Measurements from ENCODE around the gene LBX2.

Gene LBX2

GRCh38 chr2:74505448-74506246, 6.2 kb upstream of the LBX2 start:
- DNase-seq, result no peak

DNA sequence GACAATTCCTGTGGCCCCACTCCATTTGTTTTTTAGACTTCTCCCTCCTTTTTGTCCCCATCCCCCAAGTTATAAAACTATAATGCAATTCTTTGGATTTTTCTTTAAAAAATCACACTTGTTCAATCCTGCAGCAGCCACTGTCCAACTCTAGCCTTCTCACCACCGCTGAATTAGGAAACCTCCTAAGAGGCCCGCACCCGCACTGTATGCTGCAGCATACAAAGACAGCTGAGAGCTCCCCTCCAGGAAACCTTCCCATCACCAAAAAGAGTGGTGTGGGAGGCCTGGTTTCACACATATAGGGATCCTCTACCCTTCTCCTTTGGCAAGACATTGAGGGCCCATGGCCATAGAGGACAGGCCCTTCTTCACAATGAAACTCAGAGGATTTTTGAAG, 5.2 kb upstream of the LBX2 start:
- no peak for DNase-seq

DNA sequence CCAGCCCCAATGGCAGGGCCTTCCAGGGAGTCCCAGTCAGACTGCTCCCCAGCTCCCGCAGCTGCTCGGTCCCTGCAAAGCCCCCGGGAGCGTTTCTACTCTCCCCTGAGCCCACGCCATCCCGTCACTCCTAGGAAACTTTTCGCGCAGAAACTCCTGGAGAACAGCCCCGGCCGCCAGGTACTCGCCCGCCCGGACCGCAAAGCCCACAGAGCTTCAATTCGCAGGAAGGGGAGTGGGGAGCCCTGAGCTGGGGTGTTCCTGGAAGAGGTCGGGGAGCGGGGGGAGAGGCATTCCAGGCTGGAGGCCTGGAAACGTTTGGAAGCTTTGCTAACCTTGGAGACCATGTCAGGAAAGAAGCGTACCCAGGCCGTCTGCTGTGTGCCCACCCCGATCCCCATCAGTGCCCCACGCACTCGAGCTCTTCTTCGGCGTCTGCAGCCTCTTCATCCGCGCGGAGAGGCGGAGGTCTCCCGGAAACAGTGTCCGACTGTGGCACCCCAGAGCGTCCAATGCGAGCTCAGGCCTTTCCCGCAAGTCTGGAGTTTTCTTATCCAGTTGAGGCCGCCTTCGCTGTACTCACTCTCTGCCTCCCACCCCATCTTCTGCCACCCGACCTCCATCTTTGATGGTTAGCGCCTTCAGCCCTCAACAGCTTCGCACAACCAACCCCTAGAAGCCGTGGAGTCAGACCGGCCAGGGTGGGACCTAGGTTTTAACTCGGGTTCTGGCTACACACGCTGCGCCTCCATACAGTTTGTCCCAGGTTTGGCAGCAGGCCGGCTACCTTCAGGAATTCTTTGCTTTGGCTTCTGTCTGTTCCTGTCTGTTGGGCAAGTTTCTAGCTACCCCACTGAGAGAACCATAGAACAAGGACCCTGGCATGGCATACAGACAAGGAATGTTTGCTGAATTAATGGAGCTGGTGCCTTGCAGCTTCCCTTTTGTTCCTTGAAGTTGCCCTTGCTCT, 4.4 kb upstream of the LBX2 start:
- no peak for DNase-seq

GRCh38 chr2:74502720-74503505, 3.5 kb upstream of the LBX2 start:
- DNase-seq, result peak in 3 of 51 donors; percentile 1 to 18 (median 3)

DNA sequence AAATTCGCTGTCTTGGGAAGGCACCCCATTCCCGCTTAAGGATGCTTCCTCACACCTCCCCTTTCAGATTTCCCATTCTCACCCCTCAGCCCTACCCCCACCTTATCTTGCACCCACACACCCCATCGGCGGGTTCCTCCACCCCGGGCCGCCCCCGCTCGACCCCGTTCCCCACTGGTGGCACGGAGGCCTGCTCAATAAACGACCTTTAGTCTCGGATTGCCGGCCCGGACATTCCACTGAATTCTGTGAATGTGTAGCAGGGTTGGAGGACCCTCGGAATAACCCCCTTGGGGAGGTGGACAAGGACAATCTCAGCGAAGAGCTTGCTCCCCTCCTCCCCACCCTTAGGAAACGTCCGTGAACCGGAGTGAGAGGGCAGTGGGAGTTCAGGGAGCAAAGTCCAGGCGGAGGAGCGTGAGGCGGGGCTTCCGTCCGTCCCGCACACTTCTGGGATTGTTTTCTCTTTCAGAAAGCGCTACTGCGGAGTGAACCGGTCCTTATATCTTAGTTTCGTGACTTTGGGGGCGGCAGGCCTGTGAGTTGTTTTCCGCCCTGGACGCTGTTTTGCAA, 2.8 kb upstream of the LBX2 start:
- DNase-seq, result no peak

DNA sequence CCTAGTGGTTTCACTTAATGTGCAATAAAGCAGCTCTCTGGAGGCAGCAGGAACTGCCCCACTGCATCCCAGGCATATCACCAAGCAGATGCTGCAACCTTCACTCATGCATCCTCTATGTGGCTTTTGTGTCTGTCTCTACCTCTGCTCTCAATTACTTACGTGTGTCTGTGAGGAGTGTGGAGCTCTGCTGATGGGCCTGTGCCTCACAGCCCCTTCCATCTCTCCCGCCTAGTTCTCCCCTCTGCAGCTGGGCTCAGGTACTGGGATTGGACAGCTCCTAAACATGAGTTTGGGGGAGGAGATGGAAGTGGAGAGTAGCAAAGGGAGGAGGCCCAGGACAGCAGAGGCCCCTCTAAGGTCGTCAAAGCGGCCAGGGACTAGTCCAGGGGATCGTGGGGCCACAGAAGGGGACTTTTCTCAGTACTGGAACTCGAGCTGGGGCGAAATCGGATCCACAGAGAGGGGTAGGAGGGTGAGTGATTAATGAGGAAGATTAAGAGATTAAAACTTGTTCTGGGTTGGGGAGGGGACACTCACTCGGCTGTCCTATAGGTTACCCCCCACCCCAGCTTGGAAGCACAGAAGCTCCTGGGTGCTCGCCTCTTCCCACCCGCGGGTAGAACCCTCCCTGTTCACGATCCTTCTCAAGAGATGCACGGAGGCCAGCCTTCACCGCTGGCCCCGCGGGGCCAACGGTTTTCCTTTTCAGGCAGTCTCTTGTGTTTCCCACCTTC, 2.1 kb upstream of the LBX2 start:
- DNase-seq, result no peak

GRCh38 chr2:74500578-74500946, 1.2 kb upstream of the LBX2 start:
- no peak for DNase-seq

DNA sequence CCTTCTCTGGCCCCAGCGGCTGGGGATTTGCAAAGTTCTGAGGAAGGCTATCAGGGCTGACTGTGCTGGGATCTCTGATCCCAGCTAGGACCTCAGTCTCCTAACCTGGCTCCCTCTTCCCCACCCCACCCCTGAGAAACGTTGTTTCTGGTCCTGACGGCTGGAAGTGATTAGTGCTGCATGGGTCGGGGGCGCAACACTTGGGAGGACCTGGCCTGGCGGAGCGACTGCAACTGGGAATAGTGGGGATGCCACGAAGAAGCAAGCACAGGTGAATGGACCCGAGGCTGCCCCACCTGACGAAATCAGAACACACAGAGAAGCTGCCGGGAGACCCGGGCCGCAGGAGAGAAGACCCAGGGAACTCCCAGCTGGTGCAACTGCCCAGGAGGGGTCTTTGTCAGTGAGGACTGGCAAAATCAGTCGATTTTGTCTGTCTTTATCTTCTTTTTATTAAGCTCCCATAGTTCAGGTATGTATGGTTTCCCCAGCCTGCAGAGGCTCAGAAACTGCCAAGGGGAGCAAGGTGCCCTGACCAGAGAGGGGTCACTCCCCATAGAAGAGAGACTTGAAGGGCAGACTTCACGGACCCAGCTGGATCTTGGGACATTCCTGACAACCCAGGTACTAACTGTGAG, 656 bp upstream of the LBX2 start:
- no peak for DNase-seq

GRCh38 chr2:74498500-74499266, 720 bp downstream of the LBX2 start:
- DNase-seq, result no peak

GRCh38 chr2:74497777-74498499, 1.5 kb downstream of the LBX2 start:
- no peak for DNase-seq

DNA sequence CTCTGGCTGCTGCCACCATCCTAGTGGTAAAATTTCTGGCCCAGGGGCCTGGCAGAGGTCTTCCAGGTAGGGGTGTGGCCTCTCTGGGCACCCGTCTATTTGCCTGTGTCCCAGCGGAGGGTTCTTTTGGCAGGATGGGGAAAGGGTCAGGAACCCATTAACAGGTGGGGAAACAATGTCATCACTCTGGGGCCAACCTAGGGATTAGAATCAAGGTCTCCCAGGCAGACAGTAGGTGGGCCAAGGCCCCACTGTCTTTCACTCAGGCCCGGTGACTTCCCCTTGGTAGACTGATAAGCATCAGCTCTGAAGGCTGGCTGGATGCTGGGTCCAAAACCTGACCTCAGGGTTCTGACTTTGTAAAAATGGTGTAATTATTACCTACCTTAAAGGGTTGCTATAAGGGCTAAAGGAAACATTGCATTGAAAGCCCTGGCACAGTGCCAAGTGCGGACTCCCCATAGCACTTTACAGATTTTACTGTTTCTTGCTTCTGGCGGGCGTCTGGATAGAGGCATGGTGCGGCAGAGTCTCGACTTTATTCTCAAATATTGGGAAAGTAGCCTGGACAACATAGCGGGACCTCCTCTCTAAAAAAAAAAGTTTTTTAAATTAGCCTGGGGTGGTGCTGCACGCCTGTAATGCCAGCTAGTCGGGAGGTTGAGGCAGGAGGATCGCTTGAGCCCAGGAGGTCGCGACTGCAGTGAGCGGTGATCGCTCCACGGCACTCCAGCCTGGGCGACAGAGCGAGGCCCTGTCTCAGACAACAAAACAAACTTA, 2.2 kb downstream of the LBX2 start:
- no peak for DNase-seq

- DNase-seq, result no peak
Observed at GRCh38 chr2:74495440-74495839, 4.0 kb downstream of the LBX2 start.

- no peak for DNase-seq
Observed at GRCh38 chr2:74493546-74493945, 5.9 kb downstream of the LBX2 start.

GRCh38 chr2:74491648-74492544, 7.5 kb downstream of the LBX2 start:
- DNase-seq, result no peak

- no peak for DNase-seq
Observed at GRCh38 chr2:74489906-74490305, 9.5 kb downstream of the LBX2 start.

- no peak for DNase-seq
Observed at GRCh38 chr2:74488643-74489481, 10.5 kb downstream of the LBX2 start.

Measured in hypothalamus (tissue), 51 donors.